IPS DF 19.7 (cell line): Measurements from ENCODE around the gene IFNGR2.

ENCODE experiments used
- DNase-seq: peaks from one replicate; pipeline ENCODE4 v3.0.0-alpha.2; 2013; ENCODE audit warnings: low read depth, low spot score

Gene IFNGR2

GRCh38 chr21:33481314-33481943, 78.2 kb downstream of the IFNGR2 start:
- no peak for DNase-seq
